NT2/D1 (cell line): Measurements from ENCODE around the gene PLSCR4.
"Not testable (repeated sequence)": the region's sequence is repeated elsewhere in the genome, so short reads cannot be mapped to it uniquely, and the experiment has no call there.

Experiments
- DNase-seq: peaks from one replicate; pipeline ENCODE4 v3.0.0-alpha.2; 2011; ENCODE audit warnings: low read depth, low spot score
- H3K27me3 ChIP-seq: 2 replicates; pipeline ENCODE4 v1.6.0; 2011; ENCODE audit warnings: mild to moderate bottlenecking; ENCODE audit not compliant: insufficient read length, insufficient read depth
- H3K36me3 ChIP-seq: 2 replicates; pipeline ENCODE4 v1.6.1; 2011; ENCODE audit warnings: mild to moderate bottlenecking, low read length, mixed read lengths; ENCODE audit not compliant: insufficient read depth, insufficient read length
- H3K4me1 ChIP-seq: 2 replicates; pipeline ENCODE4 v1.5.1; 2011; ENCODE audit not compliant: insufficient read depth, insufficient read length
- H3K4me3 ChIP-seq: 2 replicates; pipeline ENCODE4 v1.5.1; 2011; ENCODE audit warnings: low read depth; ENCODE audit not compliant: insufficient read length
- H3K9ac ChIP-seq: 2 replicates; pipeline ENCODE4 v1.6.0; 2011; ENCODE audit warnings: low read depth; ENCODE audit not compliant: insufficient read length
- H3K9me3 ChIP-seq: 2 replicates; pipeline ENCODE4 v1.5.1; 2011; ENCODE audit warnings: mild to moderate bottlenecking, low read length; ENCODE audit not compliant: insufficient read depth
- SUZ12 ChIP-seq: IDR thresholded peaks from 2 replicates; pipeline ENCODE4 v1.6.1; 2011; ENCODE audit not compliant: insufficient read length, insufficient read depth; ENCODE audit errors: extremely low read depth
- YY1 ChIP-seq: IDR thresholded peaks from 2 replicates; pipeline ENCODE4 v1.6.1; 2011; ENCODE audit not compliant: insufficient read length, insufficient read depth
- ZNF274 ChIP-seq: IDR thresholded peaks from 2 replicates; pipeline ENCODE4 v1.6.1; 2011; ENCODE audit warnings: mild to moderate bottlenecking, low read depth, low read length

PLSCR4 gene, protein sequence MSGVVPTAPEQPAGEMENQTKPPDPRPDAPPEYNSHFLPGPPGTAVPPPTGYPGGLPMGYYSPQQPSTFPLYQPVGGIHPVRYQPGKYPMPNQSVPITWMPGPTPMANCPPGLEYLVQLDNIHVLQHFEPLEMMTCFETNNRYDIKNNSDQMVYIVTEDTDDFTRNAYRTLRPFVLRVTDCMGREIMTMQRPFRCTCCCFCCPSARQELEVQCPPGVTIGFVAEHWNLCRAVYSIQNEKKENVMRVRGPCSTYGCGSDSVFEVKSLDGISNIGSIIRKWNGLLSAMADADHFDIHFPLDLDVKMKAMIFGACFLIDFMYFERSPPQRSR

DNA sequence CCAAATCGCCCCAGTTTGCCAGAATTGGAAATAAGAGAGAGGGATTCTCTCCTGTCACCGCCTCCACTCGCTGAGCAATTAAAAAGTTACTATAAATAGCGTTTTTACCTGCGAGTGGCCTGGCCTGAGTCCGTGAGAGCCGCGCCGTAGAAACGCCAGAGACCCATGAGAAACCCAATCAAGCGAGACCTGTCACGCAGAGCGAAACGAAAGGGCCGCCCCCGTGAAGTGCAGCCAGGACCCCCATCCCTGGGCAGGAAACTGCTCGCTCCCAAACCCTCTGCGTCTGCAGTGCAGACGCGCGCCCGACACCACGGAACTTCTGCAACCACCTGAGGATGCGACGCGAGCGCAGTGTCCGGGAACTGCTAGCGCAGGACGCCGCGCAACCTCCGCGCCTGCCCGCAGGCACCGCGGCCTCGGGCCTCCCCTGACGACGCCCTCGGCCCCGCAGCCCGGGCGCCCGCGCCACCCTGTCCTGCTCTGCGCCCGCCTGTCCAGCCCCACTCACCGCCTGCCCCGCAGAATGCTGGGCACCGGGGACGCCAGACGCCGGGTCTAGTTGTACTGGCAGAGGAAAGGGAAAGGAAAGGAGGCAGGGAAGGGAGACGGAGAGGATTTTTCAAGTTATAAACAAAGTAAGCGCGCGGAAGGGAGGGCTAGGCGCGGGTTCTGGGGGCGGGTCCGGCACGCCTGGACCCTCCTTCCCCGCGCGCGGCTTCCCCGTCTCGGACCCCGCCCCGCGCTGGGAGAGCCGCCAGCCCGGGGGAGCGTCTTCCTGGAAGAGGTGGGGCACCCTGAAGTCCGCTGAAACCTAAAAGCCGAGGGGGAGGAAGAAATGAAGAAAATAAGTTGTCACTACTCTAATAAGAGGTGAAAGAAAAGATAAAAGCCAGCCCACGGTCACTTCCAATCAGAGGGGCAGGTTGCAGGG lies at the start of gene PLSCR4:
Gene PLSCR4, minus strand, starts transcription at position 657 of the 934 bp plus-strand sequence. CDS start 29,034 bp downstream, outside the sequence.
- peak within 1 kb of the TSS; percentile 82 for H3K9ac ChIP-seq
- H3K9me3 ChIP-seq, result peaks cover 30% of the 10 kb centered on the region
- H3K36me3 ChIP-seq, result no peaks in the 10 kb centered on the region
- H3K4me1 ChIP-seq, result no peaks in the 10 kb centered on the region
- TF ChIP-seq ZNF274, result no peak
- DNase-seq, result no peak
- H3K4me3 ChIP-seq, result peak within 1 kb of the TSS; percentile 77
- peaks cover 11% of the 10 kb centered on the region for H3K27me3 ChIP-seq

DNA sequence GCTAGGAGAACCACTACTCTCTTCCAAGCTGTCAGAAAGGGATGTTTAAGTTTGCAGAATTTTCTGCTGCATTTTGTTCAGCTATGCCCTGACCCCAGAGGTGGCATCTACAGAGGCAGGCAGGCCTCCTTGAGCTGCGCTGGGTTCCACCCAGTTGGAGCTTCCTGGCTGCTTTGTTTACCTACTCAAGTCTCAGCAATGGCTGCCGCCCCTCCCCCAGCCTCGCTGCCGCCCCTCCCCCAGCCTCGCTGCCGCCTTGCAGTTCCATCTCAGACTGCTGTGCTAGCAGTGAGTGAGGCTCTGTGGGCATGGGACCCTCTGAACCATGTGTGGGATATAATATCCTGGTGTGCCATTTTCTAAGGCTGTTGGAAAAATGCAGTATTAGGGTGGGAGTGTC lies 42.5 kb upstream of the PLSCR4 start:
- not testable (repeated sequence) for H3K36me3 ChIP-seq, H3K4me3 ChIP-seq, DNase-seq, H3K27me3 ChIP-seq, H3K9ac ChIP-seq, H3K4me1 ChIP-seq
- peaks cover 12% of the 10 kb centered on the region; the same call in 1 of the 2 replicates for H3K9me3 ChIP-seq

DNA sequence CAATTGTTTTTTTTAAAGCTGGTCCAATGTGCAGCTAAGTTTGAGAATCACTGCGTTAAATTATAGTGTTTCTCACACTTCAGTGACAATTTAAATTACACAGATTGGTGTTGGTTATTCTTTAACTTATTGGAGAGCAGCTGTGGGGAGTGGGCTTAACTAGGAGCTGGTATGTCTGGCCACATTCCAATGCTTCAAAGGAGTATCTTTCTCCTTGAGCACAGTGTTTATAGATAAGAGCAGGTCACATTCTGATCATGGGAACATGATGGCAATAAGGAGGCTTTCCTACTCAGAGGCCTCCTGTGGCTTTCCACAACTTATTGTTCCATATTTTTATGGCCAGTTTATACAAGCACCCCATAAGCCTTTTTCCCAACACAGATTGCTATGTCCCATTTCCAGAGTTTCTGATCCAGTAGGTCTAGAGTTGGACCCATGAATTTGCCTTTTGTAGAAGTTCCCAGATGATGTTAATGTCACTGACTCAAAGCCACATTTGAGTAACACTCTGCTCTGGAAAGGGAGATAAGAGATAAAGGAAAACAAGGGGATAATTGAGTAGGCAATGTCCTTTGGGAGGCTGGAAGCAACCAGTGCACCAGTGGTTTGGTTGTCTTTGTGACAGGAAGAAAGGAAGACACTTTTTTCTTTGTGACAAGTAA lies 33.0 kb upstream of the PLSCR4 start:
- no peak for TF ChIP-seq YY1
- no peak for TF ChIP-seq SUZ12
- no peak for TF ChIP-seq ZNF274
- Histone ChIP-seq H3K4me1 (no peaks in the 10 kb centered on the region), H3K9me3 (no peaks in the 10 kb centered on the region)

DNA sequence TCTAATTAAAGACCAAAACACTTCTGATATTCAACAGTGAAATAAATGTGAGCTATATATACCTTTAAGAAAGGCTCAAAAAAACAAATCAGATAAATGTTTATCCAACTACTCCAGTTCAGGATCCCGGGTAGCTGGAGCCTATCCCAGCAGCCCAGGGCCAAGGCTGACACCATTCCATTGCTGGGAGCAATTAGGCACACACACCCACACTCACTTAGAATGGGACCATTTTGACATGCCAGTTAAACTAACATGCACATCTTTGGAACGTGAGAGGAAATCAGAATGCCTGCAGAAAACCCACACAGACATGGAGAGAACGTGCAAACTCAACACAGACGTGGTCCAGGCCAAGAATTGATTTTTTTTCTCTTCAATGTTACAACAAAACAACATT lies 30.0 kb upstream of the PLSCR4 start:
- no peak for TF ChIP-seq ZNF274
- TF ChIP-seq SUZ12, result no peak
- no peak for TF ChIP-seq YY1
- no peaks in the 10 kb centered on the region for H3K27me3 ChIP-seq
- H3K36me3 ChIP-seq, result no peaks in the 10 kb centered on the region
- no peak overlapping the region for H3K4me3 ChIP-seq
- H3K9ac ChIP-seq, result no peak overlapping the region
- no peak for DNase-seq
- no peaks in the 10 kb centered on the region for H3K4me1 ChIP-seq
- H3K9me3 ChIP-seq, result no peaks in the 10 kb centered on the region

More for the DNA sequence above, 33.0 kb upstream of the PLSCR4 start:
- H3K36me3 ChIP-seq, result no peaks in the 10 kb centered on the region
- no peak overlapping the region for H3K9ac ChIP-seq
- DNase-seq, result no peak
- no peaks in the 10 kb centered on the region for H3K27me3 ChIP-seq
- no peak overlapping the region for H3K4me3 ChIP-seq

DNA sequence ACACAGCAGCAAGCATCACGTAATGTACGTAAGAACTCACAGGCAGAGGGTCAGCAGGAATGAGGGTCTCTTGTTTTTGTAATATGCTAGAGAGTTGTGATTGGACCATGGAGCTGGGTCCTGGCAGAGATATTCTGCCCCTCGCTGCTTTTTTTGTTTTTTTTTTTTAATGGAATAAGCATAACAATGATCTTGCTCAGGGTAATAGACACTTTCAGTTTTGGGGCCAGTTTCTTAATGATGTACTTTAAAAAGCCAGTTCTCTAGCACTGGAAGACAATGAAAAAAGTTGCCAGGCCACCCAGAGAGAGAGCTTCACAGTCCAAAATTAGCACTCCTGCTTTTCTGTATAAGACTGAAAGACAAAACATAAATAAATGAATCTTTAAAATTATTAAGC lies 29.0 kb upstream of the PLSCR4 start:
- no peak overlapping the region for H3K4me3 ChIP-seq
- TF ChIP-seq SUZ12 (no peak), ZNF274 (no peak), YY1 (no peak)
- H3K4me1 ChIP-seq, result no peaks in the 10 kb centered on the region
- no peak overlapping the region for H3K9ac ChIP-seq
- no peaks in the 10 kb centered on the region for H3K9me3 ChIP-seq
- H3K36me3 ChIP-seq, result no peaks in the 10 kb centered on the region
- H3K27me3 ChIP-seq, result no peaks in the 10 kb centered on the region
- DNase-seq, result no peak

DNA sequence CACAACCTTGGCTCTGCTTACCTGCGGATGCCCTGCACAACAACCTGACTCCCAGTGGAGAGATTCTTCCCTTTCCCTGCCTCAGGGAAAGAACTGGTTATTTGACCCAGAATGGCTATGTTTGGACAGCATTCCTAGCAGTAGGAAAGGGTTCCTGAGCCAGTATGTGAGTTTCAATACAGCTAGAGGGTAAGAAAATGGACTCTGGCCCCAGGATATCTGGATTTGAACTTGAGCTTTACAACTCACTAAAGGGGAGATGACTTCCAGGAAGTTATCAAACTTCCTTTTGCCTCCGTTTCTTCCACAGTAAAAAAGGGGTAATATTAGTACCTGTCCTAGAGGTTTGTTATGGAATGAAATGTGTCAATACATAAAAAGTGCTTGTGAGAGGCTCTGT lies 28.1 kb upstream of the PLSCR4 start:
- Histone ChIP-seq H3K4me3 (no peak overlapping the region), H3K9ac (no peak overlapping the region), H3K9me3 (no peaks in the 10 kb centered on the region), H3K27me3 (no peaks in the 10 kb centered on the region), H3K4me1 (no peaks in the 10 kb centered on the region), H3K36me3 (no peaks in the 10 kb centered on the region)
- TF ChIP-seq ZNF274 (no peak), YY1 (no peak), SUZ12 (no peak)
- DNase-seq, result no peak

DNA sequence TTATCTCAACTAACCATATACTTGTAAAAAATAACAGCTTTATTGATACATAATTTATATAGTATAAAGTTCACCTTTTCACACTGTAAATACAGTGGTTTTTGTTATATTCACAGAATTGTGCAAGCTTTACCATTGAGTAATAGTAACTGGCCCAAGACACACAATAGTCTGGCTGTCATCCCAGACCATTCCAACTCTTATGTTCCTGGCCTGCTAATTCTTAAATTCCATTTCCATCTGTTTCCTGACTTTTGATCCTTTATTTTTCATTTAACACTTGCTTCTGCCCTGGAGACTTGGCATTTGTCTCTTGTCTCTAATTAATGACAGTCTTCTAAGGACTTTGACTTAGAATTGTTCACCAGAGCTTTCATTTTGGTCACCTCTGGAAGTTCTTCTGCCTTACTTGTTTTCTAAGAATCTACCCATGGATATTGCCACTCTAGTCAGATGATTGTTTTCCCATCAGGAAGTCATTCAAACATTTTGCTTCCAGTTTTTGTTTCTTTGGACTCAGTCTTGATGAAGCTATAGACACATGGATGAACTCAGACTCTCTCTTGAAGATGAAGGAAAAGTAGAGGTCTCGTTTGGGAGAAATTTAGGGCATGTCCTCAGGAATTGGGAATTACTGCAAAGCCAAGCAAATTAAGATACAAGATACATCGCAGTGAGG lies 27.2 kb upstream of the PLSCR4 start:
- H3K9ac ChIP-seq, result no peak overlapping the region
- no peak for TF ChIP-seq YY1
- TF ChIP-seq ZNF274, result no peak
- TF ChIP-seq SUZ12, result no peak
- H3K27me3 ChIP-seq, result no peaks in the 10 kb centered on the region
- no peaks in the 10 kb centered on the region for H3K9me3 ChIP-seq
- H3K4me1 ChIP-seq, result no peaks in the 10 kb centered on the region
- H3K36me3 ChIP-seq, result no peaks in the 10 kb centered on the region
- H3K4me3 ChIP-seq, result no peak overlapping the region
- no peak for DNase-seq
